Skeletal muscle tissue (tissue), 4 donors: ENCODE measurements around the gene PUS7. TPM values are rescaled to one million over a fixed set of nuclear protein-coding genes. Genes with fewer than 3 reads are reported as not detected.

Experiments used
- H3K27ac ChIP-seq: one replicate; pipeline ENCODE4 v1.7.0; 2013; ENCODE audit warnings: mild to moderate bottlenecking, low read depth, low read length, inconsistent platforms
- H3K27me3 ChIP-seq, 3 donors: one replicate each; pipeline ENCODE4 v1.7.0; 2013; ENCODE audit warnings: low read length in 3 of 3; ENCODE audit not compliant: control insufficient read depth in 3 of 3, insufficient read depth in 3 of 3
- H3K36me3 ChIP-seq, 3 donors: one replicate each; pipeline ENCODE4 v1.7.0; 2013; ENCODE audit warnings: low read length in 3 of 3; ENCODE audit not compliant: control insufficient read depth in 3 of 3, insufficient read depth in 3 of 3
- H3K4me1 ChIP-seq, 3 donors: one replicate each; pipeline ENCODE4 v1.7.0; 2013; ENCODE audit warnings: low read length in 3 of 3, mild to moderate bottlenecking in 3 of 3; ENCODE audit not compliant: control insufficient read depth in 3 of 3, insufficient read depth in 3 of 3
- H3K4me3 ChIP-seq, 3 donors: one replicate each; pipeline ENCODE4 v1.7.0; 2013; ENCODE audit warnings: low read length in 3 of 3
- H3K9ac ChIP-seq, 3 donors: one replicate each; pipeline ENCODE4 v1.7.0; 2013; ENCODE audit warnings: low read length in 3 of 3, mild to moderate bottlenecking in 3 of 3, moderate library complexity in 2 of 3, low read depth in 1 of 3
- H3K9me3 ChIP-seq, 3 donors: one replicate each; pipeline ENCODE4 v1.7.0; 2013; ENCODE audit warnings: low read length in 3 of 3; ENCODE audit not compliant: control insufficient read depth in 3 of 3
- total RNA-seq: library from RNA; depleted of rRNA; stranded (reverse); fragments of >200 nt; gene quantifications from one replicate; pipeline ENCODE4 v1.2.3, GENCODE V29; 2014
- donor health status: Osteomylitis.

Gene PUS7
- total RNA-seq, 1 donor from 2014 or later = 17.2 TPM

GRCh38 chr7:105502173-105502572 is 19.9 kb downstream of the PUS7 start:
- no peaks in the 10 kb centered on the region for H3K9me3 ChIP-seq
- H3K4me3 ChIP-seq = no peak overlapping the region
- no peaks in the 10 kb centered on the region for H3K27me3 ChIP-seq
- H3K27ac ChIP-seq = no peak overlapping the region
- H3K36me3 ChIP-seq = peaks cover 5 to 37% (median 25%) of the 10 kb centered on the region in 3 donors
- no peak overlapping the region for H3K9ac ChIP-seq
- no peaks in the 10 kb centered on the region for H3K4me1 ChIP-seq

- Histone ChIP-seq H3K4me3 (no peak overlapping the region), H3K36me3 (peaks cover under 1 to 19% (median 10%) of the 10 kb centered on the region in 3 donors), H3K27ac (no peak overlapping the region), H3K27me3 (no peaks in the 10 kb centered on the region), H3K4me1 (no peaks in the 10 kb centered on the region), H3K9me3 (no peaks in the 10 kb centered on the region), H3K9ac (no peak overlapping the region)
These were observed 25.1 kb downstream of the PUS7 start for GRCh38 chr7:105497016-105497415.

- no peak overlapping the region for H3K4me3 ChIP-seq
- no peaks in the 10 kb centered on the region for H3K4me1 ChIP-seq
- H3K9ac ChIP-seq = no peak overlapping the region
- H3K27ac ChIP-seq = no peak overlapping the region
- no peaks in the 10 kb centered on the region for H3K9me3 ChIP-seq
- H3K27me3 ChIP-seq = no peaks in the 10 kb centered on the region
- peaks cover 0 to 19% (median 9%) of the 10 kb centered on the region in 3 donors for H3K36me3 ChIP-seq
These were observed 25.6 kb downstream of the PUS7 start for GRCh38 chr7:105496521-105496920.

- Histone ChIP-seq H3K36me3 (peaks cover 0 to 10% (median 0%) of the 10 kb centered on the region in 3 donors), H3K4me1 (no peaks in the 10 kb centered on the region), H3K27me3 (no peaks in the 10 kb centered on the region), H3K9ac (no peak overlapping the region), H3K27ac (no peak overlapping the region), H3K4me3 (no peak overlapping the region), H3K9me3 (no peaks in the 10 kb centered on the region)
These were observed 28.2 kb downstream of the PUS7 start for GRCh38 chr7:105493923-105494315.

- no peak overlapping the region for H3K27ac ChIP-seq
These were observed 28.7 kb downstream of the PUS7 start for GRCh38 chr7:105493196-105493922.

DNA sequence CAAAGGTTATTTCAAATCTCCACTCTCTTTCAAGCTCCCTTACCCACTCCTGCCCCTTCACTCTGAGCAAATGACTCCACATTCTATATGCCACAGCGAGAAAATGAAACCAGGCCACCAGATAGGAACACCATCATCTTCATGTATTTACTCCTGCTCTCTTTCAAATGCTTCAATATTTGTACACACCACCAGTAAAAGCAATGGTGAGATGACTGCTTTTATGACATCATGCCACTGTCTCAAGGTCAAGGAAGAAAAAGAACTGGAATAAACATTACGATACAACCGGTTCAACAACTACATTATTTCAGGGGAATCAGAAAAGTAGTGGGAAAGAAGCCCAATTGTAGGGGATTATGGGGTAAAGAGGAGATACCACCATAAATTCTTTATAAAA is 32.7 kb downstream of the PUS7 start:
- no peak overlapping the region for H3K9ac ChIP-seq
- no peaks in the 10 kb centered on the region for H3K4me1 ChIP-seq
- no peak overlapping the region for H3K4me3 ChIP-seq
- no peak overlapping the region for H3K27ac ChIP-seq
- H3K9me3 ChIP-seq = no peaks in the 10 kb centered on the region
- no peaks in the 10 kb centered on the region for H3K27me3 ChIP-seq
- H3K36me3 ChIP-seq = peaks cover 3 to 17% (median 3%) of the 10 kb centered on the region in 3 donors

More at GRCh38 chr7:105493196-105493922, 28.7 kb downstream of the PUS7 start:
- Histone ChIP-seq H3K4me3 (no peak overlapping the region), H3K9ac (no peak overlapping the region), H3K27me3 (no peaks in the 10 kb centered on the region), H3K36me3 (peaks cover 0 to 9% (median 0%) of the 10 kb centered on the region in 3 donors), H3K9me3 (no peaks in the 10 kb centered on the region), H3K4me1 (no peaks in the 10 kb centered on the region)

GRCh38 chr7:105487579-105488571 is 34.2 kb downstream of the PUS7 start:
- no peak overlapping the region for H3K9ac ChIP-seq
- H3K27me3 ChIP-seq = no peaks in the 10 kb centered on the region
- H3K4me1 ChIP-seq = no peaks in the 10 kb centered on the region
- no peak overlapping the region for H3K27ac ChIP-seq
- H3K4me3 ChIP-seq = no peak overlapping the region
- peaks cover 3 to 17% (median 3%) of the 10 kb centered on the region in 3 donors for H3K36me3 ChIP-seq
- no peaks in the 10 kb centered on the region for H3K9me3 ChIP-seq

DNA sequence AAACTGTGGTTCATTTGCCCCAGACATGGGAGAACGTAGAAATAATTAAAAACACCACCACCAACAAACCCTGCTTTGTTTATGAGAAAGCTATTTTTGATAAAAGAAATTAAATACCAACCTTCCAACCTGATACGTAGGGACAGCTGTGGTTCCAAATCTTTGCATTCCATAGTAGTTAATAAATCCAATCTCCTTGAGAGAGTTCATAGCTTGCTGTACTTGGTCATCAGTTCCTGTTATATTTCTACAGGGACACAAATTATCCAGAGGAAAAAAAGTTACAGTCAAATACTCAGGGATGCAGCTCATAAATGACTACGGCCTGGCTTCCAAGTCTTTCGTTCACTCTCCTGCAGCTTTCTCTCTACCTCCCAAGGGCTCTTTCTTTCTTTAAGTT is 41.1 kb downstream of the PUS7 start:
- Histone ChIP-seq H3K36me3 (peaks cover 0 to 18% (median 5%) of the 10 kb centered on the region in 3 donors), H3K27me3 (no peaks in the 10 kb centered on the region), H3K9ac (no peak overlapping the region), H3K4me3 (no peak overlapping the region), H3K4me1 (no peaks in the 10 kb centered on the region), H3K27ac (no peak overlapping the region), H3K9me3 (no peaks in the 10 kb centered on the region)

DNA sequence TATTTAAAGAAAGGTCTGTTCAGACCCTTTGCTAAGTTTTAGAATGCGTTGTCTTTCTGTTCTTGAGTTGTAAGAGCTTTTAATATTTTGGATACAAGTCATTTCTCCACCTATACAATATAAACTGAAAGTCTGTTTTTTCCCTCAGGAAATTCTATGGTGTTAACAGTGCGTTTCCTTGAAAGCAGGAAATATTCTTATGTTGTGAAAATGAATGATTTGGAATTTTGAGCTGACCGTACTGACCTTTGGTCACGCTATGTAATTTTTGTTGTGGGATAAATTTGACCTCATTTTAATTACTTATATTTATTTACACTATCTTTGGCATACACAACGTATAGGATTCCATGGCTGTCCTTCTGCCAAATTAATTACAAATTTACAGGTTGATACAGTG is 43.5 kb downstream of the PUS7 start:
- Histone ChIP-seq H3K27me3 (no peaks in the 10 kb centered on the region), H3K27ac (no peak overlapping the region), H3K9me3 (no peaks in the 10 kb centered on the region), H3K36me3 (peaks cover 0 to 14% (median 5%) of the 10 kb centered on the region in 3 donors), H3K4me1 (no peaks in the 10 kb centered on the region), H3K9ac (no peak overlapping the region), H3K4me3 (no peak overlapping the region)

GRCh38 chr7:105477908-105478307 is 44.2 kb downstream of the PUS7 start:
- Histone ChIP-seq H3K27ac (no peak overlapping the region), H3K36me3 (peaks cover 0 to 14% (median 5%) of the 10 kb centered on the region in 3 donors), H3K4me1 (no peaks in the 10 kb centered on the region), H3K9ac (no peak overlapping the region), H3K9me3 (no peaks in the 10 kb centered on the region), H3K4me3 (no peak overlapping the region), H3K27me3 (no peaks in the 10 kb centered on the region)
